K562 (cell line): Measurements from ENCODE around the gene DMWD. TPM values are rescaled to one million over a fixed set of nuclear protein-coding genes. Genes with fewer than 3 reads are reported as not detected.

Experiments
- ATF2 ChIP-seq: sonication (generic); formaldehyde crosslinking; IDR thresholded peaks from 2 replicates; pipeline ENCODE4 v1.8.1; 2022; ENCODE audit warnings: missing genetic modification reagents
- BCL6 ChIP-seq: fragments of 250-450 bp; sonication (Bioruptor Pico); IDR thresholded peaks from 2 replicates; pipeline ENCODE4 v1.4.0; 2020
- BRCA1 ChIP-seq, 2 experiments: fragments of 450-650 bp in 1 of 2; sonication (generic) in 1 of 2; formaldehyde crosslinking in 1 of 2; IDR thresholded peaks; 2 replicates each; pipeline versions ENCODE4 v1.5.0 to v1.6.1; 2017 to 2020; ENCODE audit warnings: mild to moderate bottlenecking in 1 of 2, missing genetic modification reagents in 1 of 2
- E2F3 ChIP-seq: fragments of 250-450 bp; sonication (Bioruptor Pico); IDR thresholded peaks from 2 replicates; pipeline ENCODE4 v1.4.0; 2020; ENCODE audit warnings: mild to moderate bottlenecking
- FIP1L1 ChIP-seq: fragments of 200-400 bp; formaldehyde crosslinking; IDR thresholded peaks from 2 replicates; pipeline ENCODE4 v1.6.1; 2018; ENCODE audit warnings: mild to moderate bottlenecking, low read depth, low read length; ENCODE audit not compliant: poor library complexity, severe bottlenecking
- FOXK2 ChIP-seq, 2 experiments: fragments of 450-650 bp; IDR thresholded peaks in 1 of 2; conservative IDR thresholded peaks in 1 of 2; 2 replicates each; pipeline ENCODE4 v1.6.1; 2016; ENCODE audit warnings: low read depth in 2 of 2, mild to moderate bottlenecking in 1 of 2
- HMG20A ChIP-seq: fragments of 450-650 bp; formaldehyde crosslinking; conservative IDR thresholded peaks from 2 replicates; pipeline ENCODE4 v1.4.0; 2020; ENCODE audit warnings: mild to moderate bottlenecking, mixed read lengths
- IFI16 ChIP-seq: fragments of 250-450 bp; sonication (Bioruptor Pico); IDR thresholded peaks from 2 replicates; pipeline ENCODE4 v2.1.2; 2022; ENCODE audit warnings: mild to moderate bottlenecking, inconsistent platforms
- KDM4B ChIP-seq, 2 experiments: fragments of 450-650 bp in 1 of 2; sonication (generic) in 1 of 2; IDR thresholded peaks; 2 replicates each; pipeline ENCODE4 v1.6.1; 2016 to 2017; ENCODE audit warnings: borderline replicate concordance in 2 of 2, antibody characterized with exemption in 1 of 2, low read depth in 1 of 2, mild to moderate bottlenecking in 1 of 2
- MAX ChIP-seq: sonication (generic); formaldehyde crosslinking; IDR thresholded peaks from 2 replicates; pipeline ENCODE4 v1.9.0; 2022; ENCODE audit warnings: mild to moderate bottlenecking, missing genetic modification reagents
- MCM3 ChIP-seq: fragments of 450-650 bp; IDR thresholded peaks from 2 replicates; pipeline ENCODE4 v1.6.1; 2016
- MCM7 ChIP-seq, 2 experiments: fragments of 450-650 bp; IDR thresholded peaks; 2 replicates each; pipeline ENCODE4 v1.6.1; 2016 to 2018
- NCOA6 ChIP-seq: fragments of 450-650 bp; IDR thresholded peaks from 2 replicates; pipeline ENCODE4 v1.6.1; 2017; ENCODE audit warnings: mild to moderate bottlenecking
- NFYB ChIP-seq: IDR thresholded peaks from 2 replicates; pipeline ENCODE4 v1.6.1; 2011; ENCODE audit warnings: mild to moderate bottlenecking, moderate library complexity; ENCODE audit not compliant: insufficient read length; ENCODE audit errors: extremely low read depth
- NR2C1 ChIP-seq, 2 experiments: fragments of 450-650 bp; IDR thresholded peaks; 2 replicates each; pipeline ENCODE4 v1.6.1; 2017; ENCODE audit warnings: mild to moderate bottlenecking in 2 of 2, antibody characterized with exemption in 1 of 2, inconsistent platforms in 1 of 2, missing compliant biosample characterization in 1 of 2, missing genetic modification characterization in 1 of 2
- RFX7 ChIP-seq: fragments of 250-450 bp; sonication (Bioruptor Pico); IDR thresholded peaks from 2 replicates; pipeline ENCODE4 v1.5.1; 2021; ENCODE audit warnings: mild to moderate bottlenecking
- SAP30 ChIP-seq: fragments of 200-600 bp; sonication (generic); IDR thresholded peaks from 2 replicates; pipeline ENCODE4 v1.6.1; 2012; ENCODE audit warnings: borderline replicate concordance, low read depth, mild to moderate bottlenecking, moderate library complexity, low read length, control low read depth, inconsistent platforms; ENCODE audit not compliant: insufficient read depth, poor library complexity, severe bottlenecking
- SNRNP70 ChIP-seq: fragments of 200-400 bp; formaldehyde crosslinking; optimal IDR thresholded peaks from 2 replicates; pipeline ENCODE3; 2017; ENCODE audit warnings: low read depth, low read length
- SP2 ChIP-seq: IDR thresholded peaks from 2 replicates; pipeline ENCODE4 v1.6.1; 2011; ENCODE audit warnings: mild to moderate bottlenecking, low read depth, low read length, moderate library complexity; ENCODE audit not compliant: poor library complexity, severe bottlenecking; ENCODE audit errors: extremely low read depth
- ZBTB12 ChIP-seq: fragments of 250-450 bp; sonication (Bioruptor Pico); IDR thresholded peaks from 2 replicates; pipeline ENCODE4 v1.4.0; 2020
- ZBTB17 ChIP-seq: fragments of 450-650 bp; formaldehyde crosslinking; IDR thresholded peaks from 2 replicates; pipeline ENCODE4 v1.4.0; 2020; ENCODE audit warnings: mild to moderate bottlenecking
- ZNF274 ChIP-seq: IDR thresholded peaks from 2 replicates; pipeline ENCODE4 v1.6.1; 2011; ENCODE audit warnings: low read depth, mild to moderate bottlenecking, low read length, moderate library complexity, borderline replicate concordance
- ZNF354B ChIP-seq: fragments of 250-450 bp; sonication (Bioruptor Pico); IDR thresholded peaks from 2 replicates; pipeline ENCODE4 v1.4.0; 2020
- ZNF511 ChIP-seq: sonication (generic); formaldehyde crosslinking; IDR thresholded peaks from 2 replicates; pipeline ENCODE4 v1.8.0; 2022; ENCODE audit warnings: mild to moderate bottlenecking, missing genetic modification reagents
- ZNF764 ChIP-seq: fragments of 250-450 bp; sonication (Bioruptor Pico); IDR thresholded peaks from 2 replicates; pipeline ENCODE4 v1.4.0; 2020; ENCODE audit warnings: low read depth, mild to moderate bottlenecking, moderate library complexity
- ZNF830 ChIP-seq: fragments of 250-450 bp; sonication (Bioruptor Pico); IDR thresholded peaks from 2 replicates; pipeline ENCODE4 v1.5.0; 2021; ENCODE audit warnings: mild to moderate bottlenecking
- polyA plus RNA-seq, 8 experiments: library from polyadenylated mRNA; depleted of rRNA in 4 of 8; stranded (reverse) in 5 of 8; unstranded in 3 of 8; fragments of >200 nt; fragmentation: Nextera tagmentation in 2 of 8; fragmentation: Illumina TruSeq in 1 of 8; extraction: Ambion mirVana in 2 of 8; extraction: Trizol in 1 of 8; gene quantifications; 2 replicates each; pipeline versions ENCODE4 v1.2.1 to v1.2.3, GENCODE V29; 2011 to 2014; ENCODE audit warnings: inconsistent platforms in 1 of 8, missing spikeins in 1 of 8
- total RNA-seq, 7 experiments: library from RNA; depleted of rRNA in 6 of 7; stranded (reverse); fragments of >200 nt in 6 of 7; fragmentation: Illumina TruSeq in 2 of 7; extraction: Trizol in 2 of 7; gene quantifications; 2 replicates each; pipeline versions ENCODE4 v1.2.1 to v1.2.3, GENCODE V29; 2011 to 2021; ENCODE audit warnings: low replicate concordance in 1 of 7

DMWD gene
- total and polyA plus RNA-seq, 9 of the 15 experiments (the other 6 are each of a cell fraction or from before 2014, with no cell fraction given) = 4.7 to 54.6 (median 19.0) TPM

- TF ChIP-seq ZNF274 (no peak), ZNF511 (CRISPR knock-in tag) (no peak), E2F3 (CRISPR knock-in tag) (peak; percentile 4; the same call in 1 of the 2 replicates), ZBTB17 (CRISPR knock-in tag) (peak; percentile 72; the same call in 1 of the 2 replicates), SP2 (no peak), ZNF764 (CRISPR knock-in tag) (no peak), HMG20A (CRISPR knock-in tag) (no peak), ZNF354B (CRISPR knock-in tag) (no peak), SNRNP70 (no peak), RFX7 (no peak), SAP30 (peak; percentile 44), IFI16 (CRISPR knock-in tag) (no peak), BCL6 (no peak), FOXK2 (conservative IDR thresholded peaks at IDR 0.05 in 1 of 2, IDR thresholded peaks at IDR 0.05 in 1 of 2; ENCODE audit: low read depth in 2 of 2) (no peak; a peak in 1 of 4 replicates), MCM3 (no peak), MCM7 (IDR thresholded peaks at IDR 0.05) (no peak), ZNF830 (CRISPR knock-in tag) (no peak; the same call in 1 of the 2 replicates), ZBTB12 (CRISPR knock-in tag) (no peak), NR2C1 (IDR thresholded peaks at IDR 0.05) (no peak), NR2C1 (tag; IDR thresholded peaks at IDR 0.05) (no peak), MAX (peak; percentile 85), FIP1L1 (peak; percentile 84), NCOA6 (no peak), BRCA1 (IDR thresholded peaks at IDR 0.05) (no peak), BRCA1 (CRISPR knock-in tag; IDR thresholded peaks at IDR 0.05) (no peak), ATF2 (CRISPR knock-in tag) (no peak), KDM4B (IDR thresholded peaks at IDR 0.05; ENCODE audit: borderline replicate concordance in 2 of 2, low read depth in 1 of 2) (no peak), NFYB (peak; percentile 52)
Observed at GRCh38 chr19:45768984-45769782, 23.5 kb downstream of the DMWD start, which contains the start of gene SIX5 (continued).
